Esophagus squamous epithelium (tissue), 4 donors: ENCODE data around the gene USH1G.

Experiments
- POLR2A ChIP-seq, 4 donors: fragments of 450-650 bp; IDR thresholded peaks; one replicate each; pipeline ENCODE4 v1.6.1; 2017; ENCODE audit warnings: antibody characterized with exemption in 4 of 4, mild to moderate bottlenecking in 4 of 4, moderate library complexity in 3 of 4
- TF ChIP-seq, protein P1 (sequence below), 6 experiments: fragments of 450-650 bp in 4 of 6; fragments of 200-600 bp in 2 of 6; sonication (generic) in 2 of 6; IDR thresholded peaks; one replicate each; pipeline ENCODE4 v1.5.1; 2016 to 2019; ENCODE audit warnings: antibody characterized with exemption in 6 of 6, mild to moderate bottlenecking in 4 of 6, moderate library complexity in 4 of 6

DNA sequence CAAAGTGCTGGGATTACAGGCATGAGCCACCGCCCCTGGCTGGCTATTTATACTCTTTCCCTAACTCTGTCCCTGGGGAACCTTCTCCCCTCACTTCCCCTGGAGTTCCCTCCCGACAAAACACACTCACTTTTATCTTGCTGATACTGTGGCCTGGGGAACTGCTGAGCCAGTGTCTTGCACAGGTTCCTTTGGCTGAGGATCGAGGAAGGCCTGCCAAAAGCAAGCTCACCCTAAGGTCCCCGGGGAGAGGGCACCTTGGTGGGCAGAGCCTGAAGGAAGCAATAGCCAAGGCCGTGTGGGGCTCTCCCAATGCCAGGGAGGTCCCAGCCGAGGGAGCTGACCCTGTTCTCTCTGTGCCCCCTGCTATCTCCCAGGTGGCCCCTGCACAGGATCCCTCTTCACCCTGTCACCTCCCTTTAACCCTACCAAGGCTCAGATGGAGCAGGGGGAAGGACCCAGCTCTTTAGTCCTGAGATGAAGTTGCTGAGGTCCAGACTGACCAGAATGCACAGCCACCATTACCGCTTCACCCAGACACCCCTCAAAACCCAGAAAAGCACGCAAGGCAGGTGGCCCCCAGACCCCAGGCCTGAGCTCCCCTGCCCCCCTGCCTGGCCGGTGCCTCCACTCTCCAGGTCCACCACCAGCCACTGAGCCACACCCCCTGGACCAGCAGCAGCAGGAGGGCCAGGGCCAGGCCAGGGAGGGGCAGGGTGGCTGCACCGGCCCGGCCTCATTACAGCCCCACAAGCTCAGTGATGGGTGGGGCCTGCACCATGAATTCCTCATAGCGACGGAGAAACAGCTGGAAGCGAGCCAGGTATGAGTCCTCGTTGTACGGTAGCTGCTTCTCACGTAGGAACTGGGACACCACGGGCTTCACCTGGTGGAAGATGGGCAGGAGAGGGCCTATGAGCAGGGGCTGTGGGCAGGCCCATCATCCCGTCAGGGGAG, 45.2 kb downstream of the USH1G start:
- TF ChIP-seq, protein P1, sequence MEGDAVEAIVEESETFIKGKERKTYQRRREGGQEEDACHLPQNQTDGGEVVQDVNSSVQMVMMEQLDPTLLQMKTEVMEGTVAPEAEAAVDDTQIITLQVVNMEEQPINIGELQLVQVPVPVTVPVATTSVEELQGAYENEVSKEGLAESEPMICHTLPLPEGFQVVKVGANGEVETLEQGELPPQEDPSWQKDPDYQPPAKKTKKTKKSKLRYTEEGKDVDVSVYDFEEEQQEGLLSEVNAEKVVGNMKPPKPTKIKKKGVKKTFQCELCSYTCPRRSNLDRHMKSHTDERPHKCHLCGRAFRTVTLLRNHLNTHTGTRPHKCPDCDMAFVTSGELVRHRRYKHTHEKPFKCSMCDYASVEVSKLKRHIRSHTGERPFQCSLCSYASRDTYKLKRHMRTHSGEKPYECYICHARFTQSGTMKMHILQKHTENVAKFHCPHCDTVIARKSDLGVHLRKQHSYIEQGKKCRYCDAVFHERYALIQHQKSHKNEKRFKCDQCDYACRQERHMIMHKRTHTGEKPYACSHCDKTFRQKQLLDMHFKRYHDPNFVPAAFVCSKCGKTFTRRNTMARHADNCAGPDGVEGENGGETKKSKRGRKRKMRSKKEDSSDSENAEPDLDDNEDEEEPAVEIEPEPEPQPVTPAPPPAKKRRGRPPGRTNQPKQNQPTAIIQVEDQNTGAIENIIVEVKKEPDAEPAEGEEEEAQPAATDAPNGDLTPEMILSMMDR (IDR thresholded peaks at IDR 0.05): no peak
- TF ChIP-seq POLR2A (IDR thresholded peaks at IDR 0.05): no peak
